Suprapubic skin (tissue), 4 donors: ENCODE results near the gene SETD1A.

Experiments
- EP300 ChIP-seq: sonication (generic); formaldehyde crosslinking; IDR thresholded peaks from one replicate; pipeline ENCODE4 v1.6.1; 2017; ENCODE audit warnings: antibody characterized with exemption
- POLR2A ChIP-seq, 2 donors: fragments of 450-650 bp; IDR thresholded peaks; one replicate each; pipeline ENCODE4 v1.6.1; 2017; ENCODE audit warnings: antibody characterized with exemption in 2 of 2, mild to moderate bottlenecking in 2 of 2, moderate library complexity in 2 of 2
- POLR2AphosphoS5 ChIP-seq, 3 donors: sonication (generic); formaldehyde crosslinking; IDR thresholded peaks; one replicate each; pipeline ENCODE4 v1.6.1; 2017; ENCODE audit warnings: antibody characterized with exemption in 3 of 3
- TF ChIP-seq, protein P1 (sequence below), 2 donors: fragments of 200-600 bp in 1 of 2; fragments of 450-650 bp in 1 of 2; sonication (generic) in 1 of 2; IDR thresholded peaks; one replicate each; pipeline ENCODE4 v1.5.1; 2016 to 2019; ENCODE audit warnings: antibody characterized with exemption in 2 of 2, mild to moderate bottlenecking in 1 of 2, moderate library complexity in 1 of 2

DNA sequence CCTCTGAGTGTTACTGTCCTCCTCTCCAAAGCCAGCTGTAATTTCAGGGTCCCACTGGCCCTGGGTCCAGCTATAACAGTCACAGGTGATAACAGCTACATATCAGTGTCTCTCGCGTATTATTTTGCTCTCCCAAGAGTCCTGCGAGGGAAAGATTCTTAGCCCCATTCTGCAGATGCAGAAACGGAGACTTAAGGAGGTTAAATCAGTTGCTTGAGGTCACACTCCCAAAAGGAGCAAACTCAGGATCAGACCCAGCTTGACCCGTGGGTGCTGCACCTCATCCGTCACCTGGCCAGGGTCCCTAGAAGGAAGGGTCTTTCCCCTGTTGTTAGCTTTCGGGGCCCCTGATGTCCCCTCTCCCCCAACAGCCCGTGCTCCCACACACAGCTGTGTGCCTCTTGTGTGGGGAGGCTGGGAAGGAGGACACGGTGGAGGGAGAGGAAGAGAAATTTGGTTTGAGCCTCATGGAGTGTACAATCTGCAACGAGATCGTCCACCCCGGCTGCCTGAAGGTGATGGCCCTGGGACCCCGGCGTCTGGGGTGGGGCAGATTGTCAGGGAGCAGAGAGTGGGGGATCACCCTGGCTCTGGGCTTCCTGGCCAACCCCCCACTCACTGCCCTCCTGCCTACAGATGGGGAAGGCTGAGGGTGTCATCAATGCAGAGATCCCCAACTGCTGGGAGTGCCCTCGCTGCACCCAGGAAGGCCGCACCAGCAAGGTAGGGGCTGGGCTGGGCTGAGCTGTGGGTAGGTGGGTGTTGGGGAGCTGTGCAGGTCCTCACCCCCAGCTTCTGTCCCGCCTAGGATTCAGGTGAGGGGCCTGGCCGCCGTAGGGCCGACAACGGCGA is 30.4 kb upstream of the SETD1A start:
- no peak for TF ChIP-seq EP300
- TF ChIP-seq, protein P1, sequence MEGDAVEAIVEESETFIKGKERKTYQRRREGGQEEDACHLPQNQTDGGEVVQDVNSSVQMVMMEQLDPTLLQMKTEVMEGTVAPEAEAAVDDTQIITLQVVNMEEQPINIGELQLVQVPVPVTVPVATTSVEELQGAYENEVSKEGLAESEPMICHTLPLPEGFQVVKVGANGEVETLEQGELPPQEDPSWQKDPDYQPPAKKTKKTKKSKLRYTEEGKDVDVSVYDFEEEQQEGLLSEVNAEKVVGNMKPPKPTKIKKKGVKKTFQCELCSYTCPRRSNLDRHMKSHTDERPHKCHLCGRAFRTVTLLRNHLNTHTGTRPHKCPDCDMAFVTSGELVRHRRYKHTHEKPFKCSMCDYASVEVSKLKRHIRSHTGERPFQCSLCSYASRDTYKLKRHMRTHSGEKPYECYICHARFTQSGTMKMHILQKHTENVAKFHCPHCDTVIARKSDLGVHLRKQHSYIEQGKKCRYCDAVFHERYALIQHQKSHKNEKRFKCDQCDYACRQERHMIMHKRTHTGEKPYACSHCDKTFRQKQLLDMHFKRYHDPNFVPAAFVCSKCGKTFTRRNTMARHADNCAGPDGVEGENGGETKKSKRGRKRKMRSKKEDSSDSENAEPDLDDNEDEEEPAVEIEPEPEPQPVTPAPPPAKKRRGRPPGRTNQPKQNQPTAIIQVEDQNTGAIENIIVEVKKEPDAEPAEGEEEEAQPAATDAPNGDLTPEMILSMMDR (IDR thresholded peaks at IDR 0.05): no peak
- TF ChIP-seq POLR2AphosphoS5 (IDR thresholded peaks at IDR 0.05): no peak
- TF ChIP-seq POLR2A (IDR thresholded peaks at IDR 0.05): no peak
